ENCODE measurements around the gene FOXJ2.
"Not testable (repeated sequence)": the region's sequence is repeated elsewhere in the genome, so short reads cannot be mapped to it uniquely, and the experiment has no call there.

FOXJ2 gene

DNA sequence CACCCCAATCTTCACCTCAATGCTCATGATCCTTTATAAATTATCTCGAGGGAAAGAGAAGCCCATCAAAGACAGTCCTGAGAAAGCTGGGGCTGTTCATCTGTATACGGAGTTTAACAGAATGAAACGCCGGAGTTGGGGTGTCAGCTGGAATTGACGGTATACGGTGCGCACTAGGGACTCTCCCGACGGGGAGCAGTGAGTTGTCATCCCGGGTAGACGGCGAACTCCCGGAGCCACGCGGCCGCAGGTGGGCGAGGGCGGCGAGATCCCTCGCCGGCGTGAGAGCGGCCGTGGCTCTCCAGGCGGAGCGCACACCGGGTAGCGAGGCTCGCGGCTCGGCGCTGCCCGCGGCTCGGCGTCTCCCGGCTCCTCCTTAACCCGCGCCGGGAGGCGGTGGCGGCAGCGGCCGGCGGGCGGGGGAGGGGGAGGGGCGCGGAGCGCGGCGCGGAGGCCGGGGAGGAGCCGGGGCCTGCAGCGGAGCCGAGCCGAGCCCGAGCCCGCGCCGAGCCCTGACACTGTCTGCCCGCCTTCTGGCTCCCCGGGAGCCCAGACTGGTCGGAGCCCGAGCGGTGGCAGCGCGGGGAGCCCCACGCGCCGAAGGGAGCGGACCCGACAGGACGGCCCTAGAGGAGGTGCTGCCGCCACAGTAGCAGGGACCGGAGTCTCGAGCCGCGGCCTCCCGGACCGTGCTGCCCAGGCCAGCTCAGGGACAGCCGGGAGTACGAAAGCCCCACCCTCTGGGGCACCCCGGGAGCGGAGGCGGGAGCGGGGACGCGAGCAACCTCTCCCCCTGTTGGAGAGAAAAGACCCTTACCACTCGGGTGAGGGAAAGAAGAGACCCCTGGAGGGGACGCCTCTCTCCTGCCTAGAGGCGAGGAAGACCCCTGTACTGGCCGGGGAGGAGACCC is at the start of gene FOXJ2:
Gene FOXJ2 (plus strand): TSS at position 475 of the 911 bp plus-strand sequence. CDS start 7,117 bp downstream, outside the sequence.
- DNase-seq (ENCODE audit: low spot score), result peak; percentile 70

DNA sequence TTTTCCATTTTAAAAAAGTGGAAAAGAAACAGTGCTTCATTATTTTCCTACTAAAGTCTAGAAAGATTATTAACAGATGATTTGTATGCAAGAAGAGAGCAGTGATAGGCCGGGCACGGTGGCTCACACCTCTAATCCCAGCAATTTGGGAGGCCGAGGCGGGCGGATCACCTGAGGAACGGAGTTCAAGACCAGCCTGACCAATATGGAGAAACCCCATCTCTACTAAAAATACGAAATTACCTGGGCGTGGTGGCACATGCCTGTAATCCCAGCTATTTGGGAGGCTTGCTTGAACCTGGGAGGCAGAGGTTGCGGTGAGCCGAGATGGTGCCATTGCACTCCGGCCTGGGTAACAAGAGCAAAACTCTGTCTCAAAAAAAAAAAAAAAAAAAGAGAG is 49.5 kb upstream of the FOXJ2 start:
- not testable (repeated sequence) for DNase-seq (ENCODE audit: low spot score)

DNA sequence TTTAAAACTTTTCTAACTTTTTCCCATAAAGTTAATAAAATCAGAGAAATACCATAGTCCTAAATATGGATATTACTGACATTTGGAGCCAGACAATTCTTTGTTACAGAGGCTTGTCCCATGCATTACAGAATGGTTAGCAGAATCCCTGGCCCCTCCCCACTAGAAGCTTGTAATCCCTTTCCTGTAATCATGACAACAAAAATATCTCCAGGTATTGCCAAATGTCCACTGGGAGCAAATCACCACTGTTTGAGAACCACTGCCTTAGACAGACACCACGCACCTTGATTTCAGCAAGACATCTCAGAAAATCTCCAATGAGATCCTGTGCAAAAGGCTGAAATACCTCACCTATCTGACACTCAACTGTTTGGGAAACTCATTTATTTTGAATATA is 49.1 kb upstream of the FOXJ2 start:
- DNase-seq (ENCODE audit: low spot score), result not testable (repeated sequence)

DNA sequence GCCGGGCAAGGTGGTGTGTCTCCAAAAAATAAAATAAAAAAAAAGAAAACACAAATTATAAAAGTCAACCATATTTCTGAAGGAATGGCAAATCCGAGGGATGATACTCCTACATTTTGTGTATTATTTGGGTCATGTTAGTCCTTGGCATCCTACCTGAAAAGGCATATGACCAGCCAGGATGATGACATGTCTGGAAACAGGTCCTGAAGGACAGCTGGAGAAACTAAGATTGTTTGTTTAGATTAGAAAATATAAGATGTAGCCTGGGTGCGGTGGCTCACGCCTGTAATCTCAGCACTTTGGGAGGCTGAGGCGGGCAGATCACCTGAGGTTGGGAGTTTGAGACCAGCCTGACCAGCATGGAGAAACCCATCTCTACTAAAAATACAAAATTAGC is 47.6 kb upstream of the FOXJ2 start:
- no peak for DNase-seq (ENCODE audit: low spot score)

DNA sequence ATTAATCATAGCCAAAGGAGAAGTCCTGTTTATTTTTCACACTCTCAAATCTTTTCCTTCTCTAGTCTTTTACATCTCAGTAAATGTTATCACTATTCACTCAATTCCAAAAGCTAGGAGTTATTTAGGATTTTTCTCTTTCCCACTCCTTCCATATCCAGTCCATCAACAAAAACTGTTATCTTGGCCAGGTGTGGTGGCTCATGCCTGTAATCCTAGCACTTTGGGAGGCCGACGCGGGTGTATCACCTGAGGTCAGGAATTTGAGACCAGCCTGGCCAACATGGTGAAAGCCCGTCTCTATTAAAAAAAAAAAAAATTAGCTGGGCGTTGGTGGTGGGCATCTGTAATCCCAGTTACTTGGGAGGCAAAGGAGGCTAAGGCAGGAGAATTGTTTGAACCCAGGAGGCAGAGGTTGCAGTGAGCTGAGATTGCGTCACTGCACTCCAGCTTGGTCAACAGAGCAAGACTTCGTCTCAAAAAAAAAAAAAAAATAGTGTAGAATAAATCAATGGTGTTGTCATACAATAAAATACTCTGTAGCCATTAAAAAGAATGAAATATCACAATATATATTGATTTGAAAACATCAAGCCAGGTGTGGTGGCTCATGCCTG is 46.6 kb upstream of the FOXJ2 start:
- DNase-seq (ENCODE audit: low spot score), result no peak

DNA sequence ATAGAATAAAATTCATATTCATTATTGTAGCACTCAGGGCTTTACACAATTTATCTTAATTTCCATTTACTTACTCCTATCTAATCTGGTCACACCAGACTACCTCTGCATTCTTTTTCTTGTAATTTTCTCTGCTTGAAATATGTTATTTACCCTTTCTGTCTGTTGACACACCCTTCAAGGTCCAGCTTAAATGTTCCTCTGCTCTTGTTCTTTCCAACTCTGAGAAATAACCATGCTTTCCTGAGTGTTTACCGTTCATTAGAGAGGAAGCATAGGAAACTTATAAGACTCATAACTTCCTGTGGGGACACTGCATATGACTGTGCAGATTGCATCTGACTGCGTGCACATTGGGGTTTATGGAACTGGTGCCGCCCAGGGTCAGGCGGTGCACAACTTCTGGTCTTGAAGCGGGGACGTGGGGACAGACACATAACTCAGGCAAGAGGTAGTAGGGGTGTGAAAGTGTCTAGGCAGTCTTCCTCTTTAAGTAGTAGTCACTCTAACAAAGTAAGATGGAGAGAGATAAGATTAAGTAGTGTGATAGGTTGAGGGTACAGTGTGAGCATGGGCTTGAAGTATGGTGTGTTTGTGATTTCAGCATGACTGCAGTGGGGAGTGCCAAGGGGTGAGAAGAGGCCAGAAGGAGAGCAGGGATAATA is 42.6 kb upstream of the FOXJ2 start:
- no peak for DNase-seq (ENCODE audit: low spot score)

DNA sequence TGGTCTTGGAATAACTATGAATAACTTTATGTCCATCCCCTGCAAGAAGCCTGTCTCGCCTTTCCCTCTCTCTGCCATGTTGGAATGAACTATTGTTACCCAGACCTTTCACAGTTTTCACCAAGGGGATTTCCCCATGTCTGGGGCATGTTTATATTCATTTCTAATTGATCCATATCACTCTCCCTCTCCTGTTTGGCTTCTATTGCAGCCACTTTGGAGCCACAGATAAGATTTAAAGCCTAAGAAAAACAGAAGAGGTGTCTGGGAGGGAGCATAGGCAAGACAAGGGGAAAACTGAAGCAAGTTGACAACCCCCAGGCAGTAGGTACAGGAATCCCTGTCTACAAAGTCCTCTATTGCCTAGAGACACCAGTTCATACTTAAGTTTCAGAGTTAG is 41.0 kb upstream of the FOXJ2 start:
- no peak for DNase-seq (ENCODE audit: low spot score)

DNA sequence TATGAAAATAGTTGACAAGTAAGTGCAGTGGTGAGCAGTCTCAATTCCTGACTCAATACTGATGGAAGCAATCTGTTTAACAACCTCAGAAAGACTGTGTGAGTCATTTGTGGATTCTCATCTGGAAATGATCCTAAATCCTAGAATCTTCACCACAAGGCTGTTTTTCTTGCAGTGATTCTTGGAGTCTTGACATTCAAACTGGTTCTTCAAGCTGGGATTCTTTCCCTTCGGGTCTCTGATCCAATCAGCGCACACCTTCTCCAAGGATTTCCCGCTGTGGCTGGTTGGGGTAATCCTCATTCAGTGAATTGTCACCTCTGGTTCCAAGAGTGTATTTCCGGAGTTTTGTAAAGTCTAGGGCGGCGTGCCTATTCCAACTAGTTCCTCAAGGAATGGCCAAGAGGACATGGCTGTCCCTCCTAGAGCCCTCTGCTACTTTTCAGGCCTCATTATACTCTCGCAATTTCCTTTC is 37.7 kb upstream of the FOXJ2 start:
- no peak for DNase-seq (ENCODE audit: low spot score)

DNA sequence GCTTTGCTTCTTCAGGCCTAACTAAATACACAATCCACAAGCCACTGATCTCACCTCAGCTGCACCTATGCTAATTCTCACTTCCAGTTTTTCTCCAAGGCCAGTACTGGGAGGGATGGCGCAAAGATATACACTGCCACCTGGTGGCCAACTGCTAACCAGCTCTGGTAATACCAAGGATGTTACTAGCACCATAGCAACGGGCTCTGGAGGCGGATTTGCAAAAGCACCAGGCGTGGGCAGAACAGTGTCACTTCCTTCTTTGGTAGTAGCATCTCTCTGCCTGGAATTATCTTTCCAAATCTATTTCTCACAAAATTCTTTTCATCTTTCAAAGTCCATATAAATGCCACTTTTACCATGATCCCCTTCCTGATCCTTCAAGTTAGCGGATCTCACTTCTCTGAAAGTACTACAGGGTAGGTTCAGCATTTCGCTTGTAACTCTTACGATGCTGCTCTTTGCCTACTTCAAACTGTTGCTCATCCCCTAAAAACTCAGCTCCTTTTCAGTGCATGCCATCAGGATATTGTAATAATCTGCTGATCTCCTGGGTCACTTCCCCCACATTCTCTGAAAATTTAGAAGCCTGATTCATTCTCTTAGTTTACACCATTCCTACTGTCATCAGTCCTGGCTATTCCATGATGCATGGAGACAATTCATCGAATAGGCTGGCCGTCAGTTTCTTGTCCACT is 37.1 kb upstream of the FOXJ2 start:
- DNase-seq (ENCODE audit: low spot score), result peak; percentile 91

DNA sequence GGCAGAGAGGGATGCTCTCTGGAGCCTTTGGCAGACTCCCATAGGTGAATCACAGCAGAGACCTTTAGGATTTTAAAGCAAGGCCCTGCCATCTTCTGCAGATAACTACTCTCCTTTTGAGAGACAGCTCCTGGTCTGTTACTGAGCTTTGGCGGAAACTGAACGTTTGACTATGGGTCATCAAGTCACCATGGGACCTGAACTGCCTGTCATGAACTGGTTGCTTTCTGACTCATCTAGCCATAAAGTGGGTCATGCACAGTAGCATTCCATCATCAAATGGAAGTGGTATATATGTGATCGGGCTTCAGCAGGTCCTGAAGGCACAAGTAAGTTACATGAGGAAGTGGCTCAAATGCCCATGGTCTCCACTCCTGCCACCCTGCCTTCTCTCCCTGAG is 31.7 kb upstream of the FOXJ2 start:
- DNase-seq (ENCODE audit: low spot score), result not testable (repeated sequence)

DNA sequence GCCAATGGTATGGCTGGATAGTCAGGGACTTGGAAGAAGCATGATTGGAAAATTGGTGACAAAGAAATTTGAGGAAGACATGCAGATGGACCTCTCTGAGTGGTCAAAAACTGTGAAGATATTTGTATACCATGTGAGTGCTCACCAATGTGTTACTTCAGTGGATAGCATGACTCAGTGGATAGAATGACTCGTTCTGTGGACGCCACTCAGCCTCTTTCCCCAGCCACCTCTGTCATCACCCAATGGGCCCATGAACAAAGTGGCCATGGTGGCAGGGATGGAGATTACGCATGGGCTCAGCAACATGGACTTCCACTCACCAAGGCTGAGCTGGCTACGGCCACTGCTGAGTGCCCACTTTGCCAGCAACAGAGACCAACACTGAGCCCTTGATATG is 31.0 kb upstream of the FOXJ2 start:
- DNase-seq (ENCODE audit: low spot score), result not testable (repeated sequence)

DNA sequence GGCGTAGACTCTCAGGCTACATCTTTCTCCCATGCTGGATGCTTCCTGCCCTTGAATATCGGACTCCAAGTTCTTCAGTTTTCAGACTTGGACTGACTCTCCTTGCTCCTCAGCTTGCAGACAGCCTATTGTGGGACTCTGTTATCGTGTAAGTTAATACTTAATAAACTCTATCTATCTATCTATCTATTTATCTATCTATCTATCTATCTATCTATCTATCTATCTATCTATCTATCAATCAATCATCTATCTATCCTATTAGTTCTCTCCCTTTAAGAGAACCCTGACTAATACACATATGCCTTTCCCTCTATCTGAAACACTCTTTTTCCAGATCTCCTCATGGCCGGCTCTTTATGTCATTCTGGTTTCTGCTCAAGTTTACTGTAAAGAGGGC is 27.6 kb upstream of the FOXJ2 start:
- DNase-seq (ENCODE audit: low spot score), result not testable (repeated sequence)

DNA sequence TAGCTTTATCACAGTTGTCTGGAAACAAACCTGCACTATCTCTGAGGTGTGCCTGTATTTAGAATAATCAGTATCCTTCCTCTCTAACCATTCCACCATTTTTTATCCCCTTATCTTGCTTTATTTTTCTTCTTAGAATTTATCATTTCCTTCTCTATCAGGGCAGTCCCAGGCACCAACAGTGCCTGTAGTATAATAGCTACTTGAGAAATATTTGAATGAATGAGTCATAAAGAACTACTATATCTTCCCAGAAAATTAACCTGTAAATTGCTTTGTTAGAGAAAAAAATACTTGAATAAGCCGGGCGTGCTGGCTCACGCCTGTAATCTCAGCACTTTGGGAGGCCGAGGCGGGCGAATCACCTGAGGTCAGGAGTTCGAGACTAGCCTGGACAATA is 21.2 kb upstream of the FOXJ2 start:
- no peak for DNase-seq (ENCODE audit: low spot score)

DNA sequence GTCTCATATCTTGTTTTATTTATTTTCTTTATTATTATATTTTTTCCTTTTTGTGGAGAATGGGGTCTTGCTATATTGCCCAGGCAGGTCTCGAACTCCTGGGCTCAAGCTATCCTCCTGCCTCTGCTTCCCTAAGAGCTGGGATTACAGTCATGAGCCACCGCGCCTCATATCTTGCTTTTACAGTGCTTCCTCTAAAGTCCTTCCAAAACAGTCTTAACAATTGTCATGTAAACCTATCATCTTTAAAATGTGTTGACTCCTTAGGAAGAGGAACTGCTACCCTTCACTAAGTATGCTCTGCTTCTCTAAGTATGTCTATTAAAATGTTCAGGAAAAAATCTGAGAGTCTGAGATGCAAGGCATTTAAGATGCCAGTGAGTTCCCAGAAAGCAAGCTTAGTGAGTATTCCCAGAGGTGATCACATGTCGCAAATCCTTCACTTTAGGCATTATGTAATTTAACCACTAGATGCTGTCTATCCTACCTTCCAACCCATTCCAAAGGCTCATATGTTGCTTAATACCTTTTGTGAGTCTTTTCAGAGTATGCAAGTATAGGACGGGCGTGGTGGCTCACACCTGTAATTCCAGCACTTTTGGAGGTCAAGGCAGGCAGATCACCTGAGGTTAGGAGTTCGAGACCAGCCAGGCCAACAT is 19.7 kb upstream of the FOXJ2 start:
- DNase-seq (ENCODE audit: low spot score), result no peak

DNA sequence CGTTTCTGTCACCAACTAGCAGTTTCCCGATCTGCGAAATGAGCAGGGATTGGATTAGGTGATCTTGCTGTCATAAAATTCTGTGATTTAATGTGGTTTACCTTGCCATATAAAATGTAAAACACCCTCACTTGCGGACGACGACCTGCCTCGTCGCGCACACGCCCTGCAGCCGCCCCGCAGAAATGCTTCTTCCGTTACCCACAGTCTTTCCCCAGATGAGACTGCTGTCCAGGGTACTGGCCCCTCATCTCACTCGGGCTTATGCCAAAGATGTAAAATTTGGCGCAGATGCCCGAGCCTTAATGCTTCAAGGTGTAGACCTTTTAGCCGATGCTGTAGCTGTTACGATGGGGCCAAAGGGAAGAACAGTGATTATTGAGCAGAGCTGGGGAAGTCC is 17.7 kb upstream of the FOXJ2 start:
- DNase-seq (ENCODE audit: low spot score), result no peak

DNA sequence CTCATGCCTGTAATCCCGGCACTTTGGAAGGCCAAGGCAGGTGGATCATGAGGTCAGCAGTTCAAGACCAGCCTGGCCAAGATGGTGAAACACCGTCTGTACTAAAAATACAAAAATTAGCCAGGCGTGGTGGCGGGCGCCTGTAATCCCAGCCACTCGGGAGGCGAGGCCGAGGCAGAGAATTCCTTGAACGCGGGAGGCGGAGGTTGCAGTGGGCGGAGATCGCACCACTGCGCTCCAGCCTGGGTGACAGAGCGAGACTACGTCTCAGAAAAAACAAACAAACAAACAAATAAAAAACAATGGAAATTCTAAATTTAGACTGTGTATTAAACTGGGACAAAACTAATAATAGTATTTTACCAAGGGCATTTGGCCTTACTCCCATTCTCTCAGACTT is 14.3 kb upstream of the FOXJ2 start:
- not testable (repeated sequence) for DNase-seq (ENCODE audit: low spot score)

DNA sequence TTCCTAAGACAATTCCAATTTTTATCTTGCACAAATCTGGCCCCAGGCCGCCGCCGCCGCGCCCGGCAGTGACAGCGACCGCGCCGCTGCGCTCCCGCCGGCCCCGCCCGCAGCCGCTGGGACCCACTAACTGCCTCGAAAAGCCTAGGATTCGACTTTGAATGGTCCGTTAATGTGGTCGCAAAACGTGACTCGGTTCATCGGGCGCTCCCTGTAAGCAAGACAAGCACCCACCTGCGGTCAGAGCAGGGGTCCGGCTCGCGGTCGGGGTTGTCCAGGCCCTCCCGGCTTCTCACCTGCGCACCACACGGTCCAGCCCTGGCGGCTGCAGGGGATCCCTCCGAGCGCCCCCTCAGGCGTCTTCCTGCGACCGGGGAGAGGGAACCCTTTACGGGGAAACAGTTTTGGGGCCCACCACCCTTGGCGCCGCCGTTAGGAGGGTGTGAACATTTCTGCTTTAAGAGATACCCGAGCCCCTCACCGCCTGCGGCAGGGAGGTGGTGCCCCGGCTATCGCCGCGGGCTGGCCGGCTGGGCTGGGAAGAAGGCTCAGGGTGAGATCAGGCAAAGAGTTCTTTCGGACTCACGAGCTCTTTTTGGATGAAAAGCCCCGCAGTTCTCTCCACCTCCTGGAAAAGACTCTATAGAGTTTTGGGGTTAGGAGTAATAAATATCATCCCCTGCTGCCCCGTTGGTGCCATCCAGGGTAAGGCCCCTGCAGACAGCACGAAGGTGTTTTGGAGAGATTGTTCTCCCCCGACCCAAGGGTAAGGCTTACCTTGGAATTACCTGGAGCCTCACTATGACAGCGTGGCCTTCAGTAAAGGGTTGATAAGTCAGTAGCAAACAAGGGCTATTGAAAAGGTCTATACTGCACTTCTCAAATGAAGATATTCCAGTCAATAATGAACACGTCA is 13.6 kb upstream of the FOXJ2 start:
- peak; percentile 79 for DNase-seq (ENCODE audit: low spot score)

DNA sequence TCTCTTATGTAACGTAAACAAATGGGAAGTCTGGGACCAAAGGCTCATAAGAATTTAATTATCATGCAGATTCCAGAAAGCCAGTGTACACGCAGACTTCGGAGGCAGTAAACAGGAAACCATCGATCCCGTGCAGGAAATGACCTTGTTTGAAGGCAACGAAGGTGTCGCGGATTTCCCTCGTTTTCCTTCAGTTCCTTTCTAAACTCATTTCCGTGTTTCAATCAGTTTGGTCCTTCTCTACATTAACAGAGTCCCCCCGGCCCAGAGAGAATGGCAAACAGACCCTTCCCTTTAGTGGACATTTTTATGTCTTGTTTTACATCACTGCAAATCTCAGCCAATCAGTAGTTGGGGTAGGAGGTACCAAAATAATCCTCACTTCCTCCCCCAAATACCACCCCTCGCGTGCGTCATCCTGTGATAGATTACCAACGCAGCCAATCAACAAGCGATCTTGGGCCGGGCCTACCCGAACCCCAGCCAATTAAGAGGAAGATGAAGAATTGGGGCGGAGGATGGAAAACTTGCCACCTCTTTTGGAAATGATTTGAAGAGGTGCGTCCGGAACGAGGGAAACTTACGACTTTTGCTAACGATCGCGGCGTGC is 6.1 kb upstream of the FOXJ2 start:
- peak; percentile 100 for DNase-seq (ENCODE audit: low spot score)

DNA sequence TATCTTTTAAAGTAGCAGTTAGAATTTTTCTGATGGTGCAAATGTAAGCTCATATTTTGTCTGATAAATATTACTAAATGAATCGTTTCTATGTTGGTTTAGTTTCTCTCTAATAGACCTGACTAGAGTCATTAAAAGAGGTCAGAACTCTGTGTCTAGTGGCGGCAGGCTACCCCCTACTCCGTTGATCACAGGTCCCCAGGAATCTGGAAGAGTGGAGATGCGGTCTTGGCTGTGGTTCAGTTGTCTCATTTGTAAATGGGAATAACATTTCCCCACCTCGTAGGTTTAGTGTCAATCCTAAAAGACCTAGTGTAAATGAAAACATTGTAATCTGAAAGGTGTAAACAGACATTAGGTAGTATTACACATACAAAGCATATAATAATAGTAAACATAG is 4.7 kb upstream of the FOXJ2 start:
- DNase-seq (ENCODE audit: low spot score), result no peak

DNA sequence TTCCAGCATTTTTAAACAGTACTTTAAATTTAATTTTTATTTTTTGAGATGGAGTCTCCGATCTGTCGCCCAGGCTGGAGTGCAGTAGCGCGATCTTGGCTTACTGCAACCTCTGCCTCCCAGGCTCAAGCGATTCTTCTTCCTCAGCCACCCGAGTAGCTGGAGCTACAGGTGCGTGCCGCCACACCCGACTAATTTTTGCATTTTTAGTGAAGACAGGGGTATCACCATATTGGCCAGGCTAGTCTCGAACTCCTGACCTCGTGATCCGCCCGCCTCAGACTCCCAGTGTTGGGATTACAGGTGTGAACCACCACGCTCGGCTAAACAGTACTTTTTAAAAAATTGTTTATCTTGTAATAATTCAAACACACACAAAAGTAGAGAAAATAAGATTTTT is 4.2 kb upstream of the FOXJ2 start:
- no peak for DNase-seq (ENCODE audit: low spot score)
